SK-N-SH treated with all-trans-retinoic acid at 6 μM for 48 hours (cell line): ENCODE results near the gene KHSRP.

Experiments used
- CSDC2 ChIP-seq: fragments of 250-450 bp; sonication (Bioruptor Pico); IDR thresholded peaks from 2 replicates; pipeline ENCODE4 v1.5.0; 2020; ENCODE audit warnings: mild to moderate bottlenecking, moderate library complexity
- GLIS3 ChIP-seq: fragments of 250-450 bp; sonication (Bioruptor Pico); IDR thresholded peaks from 2 replicates; pipeline ENCODE4 v1.5.0; 2020; ENCODE audit warnings: mild to moderate bottlenecking, moderate library complexity
- RARB ChIP-seq: fragments of 250-450 bp; sonication (Bioruptor Pico); IDR thresholded peaks from 2 replicates; pipeline ENCODE4 v1.8.0; 2021; ENCODE audit warnings: mild to moderate bottlenecking, moderate library complexity
- TCF4 ChIP-seq: fragments of 250-450 bp; sonication (Bioruptor Pico); IDR thresholded peaks from 2 replicates; pipeline ENCODE4 v1.8.0; 2021; ENCODE audit warnings: mild to moderate bottlenecking, moderate library complexity, borderline replicate concordance
- TF ChIP-seq, protein P1 (sequence below): fragments of 250-450 bp; sonication (Bioruptor Pico); IDR thresholded peaks from 2 replicates; pipeline ENCODE4 v1.5.1; 2021; ENCODE audit warnings: mild to moderate bottlenecking, moderate library complexity
- TF ChIP-seq, protein P2 (sequence below): fragments of 250-450 bp; sonication (Bioruptor Pico); IDR thresholded peaks from 2 replicates; pipeline ENCODE4 v1.8.0; 2020; ENCODE audit warnings: mild to moderate bottlenecking, moderate library complexity, borderline replicate concordance

DNA sequence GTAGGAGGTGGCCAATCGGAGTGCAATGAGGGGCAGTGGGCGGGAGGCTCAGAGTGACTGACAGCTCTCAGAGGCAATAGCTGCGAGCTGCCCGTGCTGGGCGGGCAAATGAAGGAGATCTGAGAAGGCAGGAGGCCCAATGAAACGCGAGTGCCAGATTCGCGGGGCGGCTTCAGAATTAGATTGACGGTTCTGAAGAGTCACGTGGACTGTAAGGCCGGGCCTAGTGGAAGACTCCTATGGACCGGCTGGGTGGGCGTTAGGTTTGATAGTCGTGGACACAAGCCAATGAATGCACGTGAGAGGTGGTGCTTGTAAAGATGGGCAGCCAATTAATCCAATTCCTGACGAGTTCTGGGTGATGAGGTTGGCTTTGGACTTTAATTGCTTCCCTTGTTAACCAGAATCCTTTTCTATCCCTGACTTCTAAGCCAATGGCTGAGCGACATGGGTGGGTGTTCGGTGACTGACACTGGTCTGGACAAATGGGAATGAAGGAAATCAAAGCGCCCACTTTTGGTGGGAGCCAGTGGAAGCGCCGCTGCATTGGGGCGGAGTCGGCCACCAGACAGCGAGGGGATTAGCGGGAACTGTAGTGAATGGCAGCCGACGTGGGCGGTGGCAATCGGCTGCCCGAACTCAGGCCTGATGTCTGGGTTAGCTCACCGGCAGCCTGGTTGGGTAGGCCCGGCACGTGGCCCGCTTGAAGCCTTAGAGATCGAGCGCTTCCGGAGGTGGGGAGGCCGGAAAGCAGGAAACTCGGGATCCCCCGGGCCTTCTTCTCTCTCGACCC lies 524 bp upstream of the KHSRP start:
- TF ChIP-seq CSDC2 (no peak; the same call in 1 of the 2 replicates), GLIS3 (CRISPR knock-in tag) (no peak), TCF4 (CRISPR knock-in tag) (no peak), RARB (CRISPR knock-in tag) (no peak)
- TF ChIP-seq, protein P1, sequence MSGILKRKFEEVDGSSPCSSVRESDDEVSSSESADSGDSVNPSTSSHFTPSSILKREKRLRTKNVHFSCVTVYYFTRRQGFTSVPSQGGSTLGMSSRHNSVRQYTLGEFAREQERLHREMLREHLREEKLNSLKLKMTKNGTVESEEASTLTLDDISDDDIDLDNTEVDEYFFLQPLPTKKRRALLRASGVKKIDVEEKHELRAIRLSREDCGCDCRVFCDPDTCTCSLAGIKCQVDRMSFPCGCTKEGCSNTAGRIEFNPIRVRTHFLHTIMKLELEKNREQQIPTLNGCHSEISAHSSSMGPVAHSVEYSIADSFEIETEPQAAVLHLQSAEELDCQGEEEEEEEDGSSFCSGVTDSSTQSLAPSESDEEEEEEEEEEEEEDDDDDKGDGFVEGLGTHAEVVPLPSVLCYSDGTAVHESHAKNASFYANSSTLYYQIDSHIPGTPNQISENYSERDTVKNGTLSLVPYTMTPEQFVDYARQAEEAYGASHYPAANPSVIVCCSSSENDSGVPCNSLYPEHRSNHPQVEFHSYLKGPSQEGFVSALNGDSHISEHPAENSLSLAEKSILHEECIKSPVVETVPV (CRISPR knock-in tag), result no peak
- TF ChIP-seq, protein P2, sequence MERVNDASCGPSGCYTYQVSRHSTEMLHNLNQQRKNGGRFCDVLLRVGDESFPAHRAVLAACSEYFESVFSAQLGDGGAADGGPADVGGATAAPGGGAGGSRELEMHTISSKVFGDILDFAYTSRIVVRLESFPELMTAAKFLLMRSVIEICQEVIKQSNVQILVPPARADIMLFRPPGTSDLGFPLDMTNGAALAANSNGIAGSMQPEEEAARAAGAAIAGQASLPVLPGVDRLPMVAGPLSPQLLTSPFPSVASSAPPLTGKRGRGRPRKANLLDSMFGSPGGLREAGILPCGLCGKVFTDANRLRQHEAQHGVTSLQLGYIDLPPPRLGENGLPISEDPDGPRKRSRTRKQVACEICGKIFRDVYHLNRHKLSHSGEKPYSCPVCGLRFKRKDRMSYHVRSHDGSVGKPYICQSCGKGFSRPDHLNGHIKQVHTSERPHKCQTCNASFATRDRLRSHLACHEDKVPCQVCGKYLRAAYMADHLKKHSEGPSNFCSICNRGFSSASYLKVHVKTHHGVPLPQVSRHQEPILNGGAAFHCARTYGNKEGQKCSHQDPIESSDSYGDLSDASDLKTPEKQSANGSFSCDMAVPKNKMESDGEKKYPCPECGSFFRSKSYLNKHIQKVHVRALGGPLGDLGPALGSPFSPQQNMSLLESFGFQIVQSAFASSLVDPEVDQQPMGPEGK (CRISPR knock-in tag), result no peak
